ENCODE measurements around the gene KCNIP1. TPM values are rescaled to one million over a fixed set of nuclear protein-coding genes. Genes with fewer than 3 reads are reported as not detected.

Gene KCNIP1
- total RNA-seq: not detected

DNA sequence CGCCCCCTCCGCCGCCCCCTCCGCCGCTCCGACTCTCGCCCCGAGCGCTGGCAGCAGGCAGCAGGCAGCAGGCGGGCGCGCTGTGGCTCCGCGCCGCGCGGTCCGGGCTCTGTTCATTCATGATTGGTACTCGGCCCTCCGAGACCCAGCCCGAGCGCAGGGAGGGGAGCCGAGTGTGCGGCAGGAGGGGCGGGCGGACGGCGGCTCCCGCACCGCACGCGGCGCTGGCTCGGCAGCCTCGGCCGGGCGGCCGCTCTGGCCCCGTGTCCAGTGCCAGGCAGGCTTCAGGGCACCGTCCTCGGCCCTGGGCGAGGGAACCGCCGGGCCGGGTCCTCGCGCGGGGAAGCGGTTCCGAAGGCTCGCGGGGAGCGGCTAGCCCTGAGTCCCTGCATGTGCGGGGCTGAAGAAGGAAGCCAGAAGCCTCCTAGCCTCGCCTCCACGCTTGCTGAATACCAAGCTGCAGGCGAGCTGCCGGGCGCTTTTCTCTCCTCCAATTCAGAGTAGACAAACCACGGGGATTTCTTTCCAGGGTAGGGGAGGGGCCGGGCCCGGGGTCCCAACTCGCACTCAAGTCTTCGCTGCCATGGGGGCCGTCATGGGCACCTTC is at the start of gene KCNIP1:
Gene KCNIP1 (plus strand): TSS at position 31 of the 607 bp plus-strand sequence.
- H3K9me3 Mint-ChIP-seq: no peaks in the 10 kb centered on the region
- H3K36me3 Mint-ChIP-seq (ENCODE audit: insufficient read depth): no peaks in the 10 kb centered on the region
- ATAC-seq (peak in 1 of 2 donors; percentile 56), DNase-seq (no peak)
- H3K4me1 Mint-ChIP-seq (ENCODE audit: low read depth): peaks cover 1% of the 10 kb centered on the region
- H3K27me3 Mint-ChIP-seq (ENCODE audit: low read depth): peaks cover 47% of the 10 kb centered on the region
- no peak within 1 kb of the TSS for H3K4me3 Mint-ChIP-seq

DNA sequence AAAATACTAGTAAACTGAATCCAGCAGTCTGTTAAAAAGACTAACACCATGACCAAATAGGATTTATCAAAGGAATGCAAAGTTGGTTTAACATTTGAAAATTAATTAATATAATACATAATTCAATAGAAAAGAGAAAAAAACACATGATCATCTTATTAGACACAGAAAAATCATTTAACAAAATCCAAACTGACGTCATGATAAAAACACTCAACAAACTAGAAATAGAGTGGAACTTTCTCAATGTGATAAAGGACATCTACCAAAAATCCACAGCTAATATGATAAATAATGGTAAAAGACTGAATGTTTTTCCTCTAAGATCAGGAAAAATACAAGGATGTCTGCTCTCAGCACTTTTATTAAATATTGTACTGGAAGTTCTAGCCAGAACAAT is 40.4 kb upstream of the KCNIP1 start:
- Mint-ChIP-seq H3K36me3 (ENCODE audit: insufficient read depth) (no peaks in the 10 kb centered on the region), H3K9me3 (peaks cover 9% of the 10 kb centered on the region), H3K4me1 (ENCODE audit: low read depth) (no peaks in the 10 kb centered on the region), H3K4me3 (no peak overlapping the region), H3K27me3 (ENCODE audit: low read depth) (peaks cover 24% of the 10 kb centered on the region)
- no peak for ATAC-seq
- no peak for DNase-seq

DNA sequence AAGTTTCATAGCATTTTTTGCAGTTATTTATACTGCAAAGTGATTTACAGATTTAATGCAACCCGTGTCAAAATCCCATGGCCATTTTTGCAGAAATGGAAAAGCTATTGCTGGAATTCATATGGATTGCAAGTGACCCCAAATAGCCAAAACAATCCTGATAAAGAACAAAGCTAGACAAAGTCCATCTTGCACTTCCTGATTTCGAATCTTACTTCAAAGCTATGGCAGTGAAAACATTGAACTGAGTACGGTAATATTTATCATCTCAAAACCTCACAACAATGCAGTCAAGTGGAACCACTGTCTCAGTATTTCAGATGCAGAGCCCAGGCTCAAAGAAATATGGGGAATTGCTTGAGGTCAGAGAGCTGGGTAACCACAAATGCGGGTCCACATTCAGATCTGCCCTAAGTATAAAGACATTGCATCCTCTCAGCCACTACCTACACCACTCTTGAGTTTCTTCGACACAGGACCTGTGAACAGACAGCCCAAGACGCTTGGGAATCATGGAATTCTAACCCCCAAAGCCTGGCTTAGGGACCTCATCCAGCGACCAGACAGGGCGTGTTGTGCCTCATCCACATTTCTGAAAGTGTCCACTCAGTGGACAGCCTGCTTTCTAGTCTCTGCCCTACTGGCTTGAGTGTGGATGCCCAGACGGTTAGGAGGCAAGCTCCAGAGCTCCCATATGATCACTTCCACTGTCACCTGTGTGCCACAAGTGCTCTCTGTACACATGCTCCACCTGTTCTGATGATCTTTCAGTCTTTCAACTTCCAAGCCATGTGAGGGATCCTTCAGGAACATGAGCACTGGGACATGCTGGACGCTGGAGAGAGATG is 39.3 kb upstream of the KCNIP1 start:
- no peaks in the 10 kb centered on the region for H3K4me1 Mint-ChIP-seq (ENCODE audit: low read depth)
- ATAC-seq (no peak), DNase-seq (no peak)
- H3K9me3 Mint-ChIP-seq: peaks cover 9% of the 10 kb centered on the region
- no peak overlapping the region for H3K4me3 Mint-ChIP-seq
- peaks cover 24% of the 10 kb centered on the region for H3K27me3 Mint-ChIP-seq (ENCODE audit: low read depth)
- no peaks in the 10 kb centered on the region for H3K36me3 Mint-ChIP-seq (ENCODE audit: insufficient read depth)

DNA sequence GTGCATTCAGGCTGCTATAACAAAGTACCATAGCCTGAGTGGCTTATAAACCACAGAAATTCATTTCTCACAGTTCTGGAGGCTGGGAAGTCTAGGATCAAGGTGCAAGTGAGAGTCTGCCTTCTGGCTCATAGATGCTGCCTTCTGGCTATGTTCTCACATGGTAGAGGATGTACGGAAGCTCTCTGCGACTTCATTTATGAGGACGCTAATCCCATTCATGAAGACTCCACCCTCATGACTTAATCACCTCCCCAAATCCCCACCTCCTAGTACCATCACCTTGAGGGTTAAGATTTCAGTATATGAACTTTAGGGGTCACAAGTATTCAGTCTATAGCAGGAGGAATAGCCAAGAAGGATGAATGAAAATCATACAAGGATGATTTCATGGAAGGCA is 37.3 kb upstream of the KCNIP1 start:
- Mint-ChIP-seq H3K36me3 (ENCODE audit: insufficient read depth) (no peaks in the 10 kb centered on the region), H3K4me3 (no peak overlapping the region), H3K9me3 (no peaks in the 10 kb centered on the region), H3K4me1 (ENCODE audit: low read depth) (no peaks in the 10 kb centered on the region), H3K27me3 (ENCODE audit: low read depth) (peaks cover 14% of the 10 kb centered on the region)
- DNase-seq (no peak), ATAC-seq (no peak)

DNA sequence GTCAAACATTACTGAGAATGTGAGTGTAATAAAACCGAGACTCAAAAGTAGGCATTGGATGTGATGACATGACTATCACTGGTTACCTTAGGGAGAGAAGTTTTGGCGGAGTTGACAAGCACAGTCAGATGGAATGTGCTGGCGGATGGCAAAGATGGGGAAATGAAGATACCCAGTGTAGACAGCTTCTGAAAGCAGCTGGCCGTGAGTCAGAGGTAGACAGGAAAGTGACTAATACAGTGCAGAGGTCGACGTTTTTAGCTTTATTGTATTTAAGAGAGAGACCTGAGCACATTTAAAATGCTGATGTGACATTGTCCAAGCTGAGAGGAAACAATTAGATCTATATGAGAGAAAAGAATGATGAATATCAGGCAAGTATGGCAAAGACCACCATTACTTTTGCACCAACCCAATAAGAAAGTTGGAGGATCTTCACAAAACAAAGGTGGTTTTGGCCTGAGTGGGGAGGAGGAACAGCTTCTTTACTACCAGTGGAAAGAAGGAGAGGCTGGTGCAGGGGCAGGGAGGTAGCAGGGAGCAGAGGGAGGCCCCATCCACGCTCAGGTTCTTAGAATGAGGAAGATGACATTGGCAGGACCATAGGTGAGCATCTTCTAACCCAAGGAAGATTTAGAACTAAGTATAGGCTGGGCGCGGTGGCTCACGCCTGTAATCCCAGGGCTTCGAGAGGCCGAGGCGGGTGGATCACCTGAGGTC is 36.7 kb upstream of the KCNIP1 start:
- DNase-seq: no peak
- peak; percentile 88 to 93 for ATAC-seq

DNA sequence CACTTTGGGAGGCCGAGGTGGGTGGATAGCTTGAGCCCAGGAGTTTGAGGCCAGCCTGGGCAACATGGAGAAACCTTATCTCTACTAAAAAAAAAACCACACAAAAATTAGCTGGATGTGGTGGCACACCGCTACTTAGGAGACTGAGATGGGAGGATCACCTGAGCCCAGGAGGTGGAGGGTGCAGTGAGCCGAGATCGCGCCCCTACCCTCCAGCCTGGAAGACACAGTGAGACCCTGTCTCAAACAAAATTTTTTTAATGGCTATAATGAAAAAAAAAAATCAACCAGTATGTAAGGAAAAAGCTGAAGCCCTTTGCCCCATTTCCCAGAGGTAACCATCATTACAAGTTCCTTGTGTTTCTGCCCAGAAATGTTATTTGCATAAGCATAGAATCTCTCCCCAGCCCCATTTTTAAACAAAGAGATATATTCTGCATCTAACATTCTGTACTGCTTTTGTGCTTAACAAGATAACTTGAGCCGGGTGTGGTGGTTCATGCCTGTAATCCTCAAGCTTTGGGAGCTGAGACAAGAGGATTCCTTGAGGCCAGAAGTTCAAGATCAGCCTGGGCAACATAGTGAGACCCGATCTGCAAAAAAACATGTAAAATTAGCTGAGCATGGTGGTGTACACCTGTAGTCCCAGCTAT is 35.1 kb upstream of the KCNIP1 start:
- no peaks in the 10 kb centered on the region for H3K9me3 Mint-ChIP-seq

More for the DNA sequence above, 36.7 kb upstream of the KCNIP1 start:
- Mint-ChIP-seq H3K27me3 (ENCODE audit: low read depth) (peaks cover 8% of the 10 kb centered on the region), H3K36me3 (ENCODE audit: insufficient read depth) (no peaks in the 10 kb centered on the region), H3K4me1 (ENCODE audit: low read depth) (no peaks in the 10 kb centered on the region), H3K9me3 (no peaks in the 10 kb centered on the region), H3K4me3 (no peak overlapping the region)

DNA sequence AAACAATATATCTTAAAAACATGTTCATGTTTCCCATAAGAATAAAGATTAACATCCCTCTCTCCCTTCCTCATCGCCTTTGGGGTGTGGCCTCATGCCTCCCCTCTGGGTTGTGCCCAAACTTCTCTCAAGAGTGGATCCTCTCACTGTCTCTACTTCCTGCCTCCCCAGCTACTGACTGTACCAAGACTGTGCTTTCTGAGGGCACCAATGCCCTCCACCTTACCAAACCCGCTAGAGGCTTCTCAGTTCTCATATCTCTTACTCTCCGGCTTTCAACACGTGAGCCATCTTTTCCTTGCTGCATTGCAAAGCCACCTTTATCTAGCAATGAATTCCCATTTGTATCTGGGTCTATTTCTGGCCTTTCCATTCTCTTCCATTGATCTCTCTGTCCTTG is 34.4 kb upstream of the KCNIP1 start:
- Mint-ChIP-seq H3K9me3 (no peaks in the 10 kb centered on the region), H3K4me1 (ENCODE audit: low read depth) (no peaks in the 10 kb centered on the region), H3K4me3 (no peak overlapping the region), H3K36me3 (ENCODE audit: insufficient read depth) (no peaks in the 10 kb centered on the region), H3K27me3 (ENCODE audit: low read depth) (peaks cover 7% of the 10 kb centered on the region)
- no peak for ATAC-seq
- DNase-seq: no peak

More for the DNA sequence above, 35.1 kb upstream of the KCNIP1 start:
- ATAC-seq (no peak), DNase-seq (no peak)
- H3K4me3 Mint-ChIP-seq: no peak overlapping the region
- no peaks in the 10 kb centered on the region for H3K36me3 Mint-ChIP-seq (ENCODE audit: insufficient read depth)
- peaks cover 7% of the 10 kb centered on the region for H3K27me3 Mint-ChIP-seq (ENCODE audit: low read depth)
- H3K4me1 Mint-ChIP-seq (ENCODE audit: low read depth): no peaks in the 10 kb centered on the region

DNA sequence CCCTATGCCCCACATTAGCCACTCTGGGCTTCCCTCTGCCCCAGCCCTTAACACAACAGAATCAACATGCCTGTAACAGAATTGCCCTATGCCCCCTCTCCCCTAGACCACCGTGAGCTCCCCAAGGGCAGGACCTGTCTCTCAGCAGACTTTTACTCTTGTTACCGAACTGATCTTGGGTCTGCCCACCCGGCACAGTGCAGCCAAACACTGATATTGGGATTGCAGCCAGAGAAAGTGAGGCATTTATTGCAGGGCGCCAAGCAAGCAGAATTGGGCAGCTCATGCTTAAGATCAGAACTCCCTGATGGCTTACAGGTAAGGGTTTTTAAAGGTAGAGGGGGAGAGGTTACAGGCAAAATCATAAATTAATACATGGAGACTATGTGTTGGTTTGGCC is 33.5 kb upstream of the KCNIP1 start:
- no peak for ATAC-seq
- Mint-ChIP-seq H3K27me3 (ENCODE audit: low read depth) (peaks cover 9% of the 10 kb centered on the region), H3K36me3 (ENCODE audit: insufficient read depth) (no peaks in the 10 kb centered on the region), H3K4me1 (ENCODE audit: low read depth) (no peaks in the 10 kb centered on the region), H3K4me3 (no peak overlapping the region), H3K9me3 (no peaks in the 10 kb centered on the region)
- DNase-seq: no peak

DNA sequence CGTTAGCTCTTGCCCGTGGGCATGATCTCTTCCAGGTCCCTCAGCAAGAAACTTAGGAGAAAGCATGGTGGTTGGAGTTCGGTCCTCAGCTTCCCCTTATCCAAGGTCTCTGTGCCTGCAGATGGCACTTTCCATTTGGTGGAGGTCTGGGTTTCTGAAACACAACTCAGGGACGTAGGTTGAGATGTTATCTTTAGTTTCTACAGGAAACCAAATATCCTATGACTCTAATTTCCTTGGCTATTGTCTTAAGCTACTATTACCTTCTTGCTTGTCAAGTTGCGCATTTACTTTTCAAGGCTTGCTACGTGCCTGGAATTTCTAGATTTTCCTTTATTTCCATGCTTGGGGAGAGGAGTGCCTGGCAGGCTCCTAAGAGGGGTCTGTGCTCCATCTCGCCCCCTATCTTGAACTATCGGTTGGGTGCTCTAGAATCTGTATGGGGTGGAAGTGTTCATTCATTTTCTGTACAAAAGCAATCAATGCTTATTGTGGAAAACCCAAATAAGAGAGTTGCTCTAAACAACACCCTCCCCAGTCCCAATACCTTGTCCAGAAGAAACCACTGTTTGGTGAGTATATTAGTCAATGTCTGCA is 32.9 kb upstream of the KCNIP1 start:
- Mint-ChIP-seq H3K36me3 (ENCODE audit: insufficient read depth) (no peaks in the 10 kb centered on the region), H3K27me3 (ENCODE audit: low read depth) (peaks cover 10% of the 10 kb centered on the region), H3K4me3 (no peak overlapping the region), H3K9me3 (no peaks in the 10 kb centered on the region), H3K4me1 (ENCODE audit: low read depth) (no peaks in the 10 kb centered on the region)
- DNase-seq (no peak), ATAC-seq (no peak)

DNA sequence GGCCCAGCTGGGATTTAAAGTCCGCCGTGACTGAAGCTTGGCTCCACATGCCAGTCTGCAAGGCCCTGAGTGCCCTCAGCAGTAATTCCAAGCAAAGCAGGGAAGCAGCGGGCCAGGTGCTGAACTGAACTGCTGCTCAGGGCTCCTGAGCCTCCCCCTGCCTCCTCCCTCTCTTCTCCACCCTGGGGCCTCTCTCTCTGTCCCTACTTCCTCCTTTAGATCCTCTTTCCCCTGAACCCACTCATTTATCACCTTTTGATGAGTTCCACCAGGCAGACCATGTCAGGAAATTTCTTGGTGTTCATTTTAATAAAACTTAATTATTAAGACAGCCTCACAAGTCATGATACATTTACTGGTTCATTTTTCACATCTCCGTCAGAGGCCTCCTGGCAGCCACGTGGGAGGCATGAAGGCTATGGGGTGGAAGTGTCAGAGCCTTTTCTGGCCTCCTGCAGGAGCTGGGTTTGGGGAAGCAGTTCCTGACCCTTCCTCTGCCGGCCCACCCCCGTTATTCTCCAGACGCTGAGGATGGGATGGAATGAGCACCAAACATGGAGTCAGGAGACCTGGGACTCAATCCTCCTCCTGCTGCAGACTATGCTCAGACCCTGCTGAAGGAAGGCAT is 32.2 kb upstream of the KCNIP1 start:
- Mint-ChIP-seq H3K36me3 (ENCODE audit: insufficient read depth) (no peaks in the 10 kb centered on the region), H3K9me3 (no peaks in the 10 kb centered on the region), H3K4me1 (ENCODE audit: low read depth) (no peaks in the 10 kb centered on the region), H3K27me3 (ENCODE audit: low read depth) (peaks cover 10% of the 10 kb centered on the region), H3K4me3 (no peak overlapping the region)
- DNase-seq (no peak), ATAC-seq (no peak)

DNA sequence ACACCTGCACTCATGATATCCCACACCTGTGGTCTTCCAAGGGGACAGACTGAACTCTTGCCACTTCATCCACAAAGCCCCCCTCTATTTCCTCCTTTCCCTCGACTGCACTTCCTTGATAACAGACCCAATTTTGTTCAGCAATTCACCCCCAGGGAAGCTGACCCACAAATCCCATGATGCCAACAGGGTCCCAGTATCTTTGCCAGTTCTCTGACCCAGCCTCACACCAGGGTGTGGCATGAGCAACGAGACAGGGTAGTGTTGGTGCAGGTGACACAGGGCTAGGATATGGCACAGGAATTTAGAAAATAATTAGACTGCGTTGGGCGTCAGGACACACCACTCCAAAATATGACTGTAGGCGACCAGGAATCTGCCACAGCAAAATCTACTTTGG is 30.2 kb upstream of the KCNIP1 start:
- H3K27me3 Mint-ChIP-seq (ENCODE audit: low read depth): peaks cover 10% of the 10 kb centered on the region
- H3K9me3 Mint-ChIP-seq: no peaks in the 10 kb centered on the region
- DNase-seq (no peak), ATAC-seq (no peak)
- no peaks in the 10 kb centered on the region for H3K4me1 Mint-ChIP-seq (ENCODE audit: low read depth)
- H3K4me3 Mint-ChIP-seq: no peak overlapping the region
- no peaks in the 10 kb centered on the region for H3K36me3 Mint-ChIP-seq (ENCODE audit: insufficient read depth)

DNA sequence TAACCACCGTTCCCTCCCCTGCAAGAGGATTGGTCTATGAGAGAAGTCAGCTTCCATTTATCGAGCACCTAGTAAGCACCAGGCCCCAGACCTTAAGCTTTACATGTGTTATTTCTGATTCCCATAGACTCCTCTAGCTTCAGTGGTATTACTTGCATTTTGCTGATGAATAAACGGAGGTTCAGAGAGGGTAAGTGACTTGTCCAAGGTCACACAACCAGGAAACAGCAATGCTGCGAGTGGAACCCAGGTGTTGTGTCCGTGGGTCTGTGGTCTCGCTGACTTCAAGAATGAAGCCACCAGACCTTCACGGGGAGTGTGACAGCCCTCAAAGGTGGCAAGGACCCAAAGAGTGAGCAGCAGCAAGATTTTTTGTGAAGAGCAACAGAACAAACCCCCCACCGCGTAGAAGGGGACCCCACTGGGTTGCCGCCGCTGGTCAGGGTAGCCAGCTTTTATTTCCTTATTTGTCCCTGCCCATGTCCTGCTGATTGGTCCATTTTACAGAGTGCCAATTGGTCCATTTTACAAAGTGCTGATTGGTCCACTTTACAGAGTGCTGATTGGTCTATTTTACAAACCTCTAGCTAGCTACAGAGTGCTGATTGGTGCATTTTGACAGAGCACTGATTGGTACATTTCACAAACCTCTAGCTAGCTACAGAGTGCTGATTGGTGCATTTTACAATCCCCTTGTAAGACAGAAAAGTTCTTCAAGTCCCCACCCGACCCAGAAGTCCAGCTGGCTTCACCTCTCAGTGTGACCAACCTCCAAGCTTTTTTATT is 29.1 kb upstream of the KCNIP1 start:
- peaks cover 10% of the 10 kb centered on the region for H3K27me3 Mint-ChIP-seq (ENCODE audit: low read depth)
- H3K4me3 Mint-ChIP-seq: no peak overlapping the region
- DNase-seq: no peak

More for the DNA sequence above, 29.1 kb upstream of the KCNIP1 start:
- no peaks in the 10 kb centered on the region for H3K9me3 Mint-ChIP-seq
- H3K4me1 Mint-ChIP-seq (ENCODE audit: low read depth): no peaks in the 10 kb centered on the region
- H3K36me3 Mint-ChIP-seq (ENCODE audit: insufficient read depth): no peaks in the 10 kb centered on the region
- no peak for ATAC-seq
